Iris pigment epithelial cell (primary cell): ENCODE data around the gene COPB1.

Experiments used
- DNase-seq: peaks from one replicate; pipeline ENCODE4 v3.0.0-alpha.2; 2011; ENCODE audit warnings: low read depth

Gene COPB1

GRCh38 chr11:14424096-14424495 lies 75.5 kb downstream of the COPB1 start:
- peak; percentile 84 for DNase-seq

GRCh38 chr11:14423633-14424032 lies 76.0 kb downstream of the COPB1 start:
- peak; percentile 87 for DNase-seq

- DNase-seq = peak; percentile 64
Observed at GRCh38 chr11:14422814-14423182, 76.8 kb downstream of the COPB1 start.

- peak; percentile 100 for DNase-seq
Observed at GRCh38 chr11:14422052-14422813, 77.4 kb downstream of the COPB1 start.

GRCh38 chr11:14420223-14420622 lies 79.4 kb downstream of the COPB1 start:
- no peak for DNase-seq

- peak; percentile 67 for DNase-seq
Observed at GRCh38 chr11:14418801-14419417, 80.7 kb downstream of the COPB1 start.

GRCh38 chr11:14417617-14418374 lies 81.8 kb downstream of the COPB1 start:
- DNase-seq = peak; percentile 32

GRCh38 chr11:14417186-14417585 lies 82.4 kb downstream of the COPB1 start:
- DNase-seq = no peak

GRCh38 chr11:14414470-14415461 lies 84.8 kb downstream of the COPB1 start:
- DNase-seq = peak; percentile 62

- DNase-seq = peak; percentile 87
Observed at GRCh38 chr11:14413307-14414069, 86.1 kb downstream of the COPB1 start.

- DNase-seq = peak; percentile 74
Observed at GRCh38 chr11:14411818-14412217, 87.8 kb downstream of the COPB1 start.

- no peak for DNase-seq
Observed at GRCh38 chr11:14409891-14410290, 89.7 kb downstream of the COPB1 start.

GRCh38 chr11:14408612-14409011 lies 91.0 kb downstream of the COPB1 start:
- DNase-seq = no peak
